Ovary (tissue), 3 donors: ENCODE results near the gene SYK.

ENCODE experiments used
- POLR2A ChIP-seq: fragments of 450-650 bp; IDR thresholded peaks from one replicate; pipeline ENCODE4 v1.6.1; 2017; ENCODE audit warnings: antibody characterized with exemption, mild to moderate bottlenecking, moderate library complexity
- TF ChIP-seq, protein P1 (sequence below), 3 donors: fragments of 450-650 bp in 2 of 3; fragments of 200-600 bp in 1 of 3; IDR thresholded peaks; one replicate each; pipeline versions ENCODE4 v1.5.1 to v1.8.0; 2016 to 2022; ENCODE audit warnings: antibody characterized with exemption in 3 of 3, mild to moderate bottlenecking in 1 of 3
- donor health status: DM: no; HTN: no; CAD: no.

DNA sequence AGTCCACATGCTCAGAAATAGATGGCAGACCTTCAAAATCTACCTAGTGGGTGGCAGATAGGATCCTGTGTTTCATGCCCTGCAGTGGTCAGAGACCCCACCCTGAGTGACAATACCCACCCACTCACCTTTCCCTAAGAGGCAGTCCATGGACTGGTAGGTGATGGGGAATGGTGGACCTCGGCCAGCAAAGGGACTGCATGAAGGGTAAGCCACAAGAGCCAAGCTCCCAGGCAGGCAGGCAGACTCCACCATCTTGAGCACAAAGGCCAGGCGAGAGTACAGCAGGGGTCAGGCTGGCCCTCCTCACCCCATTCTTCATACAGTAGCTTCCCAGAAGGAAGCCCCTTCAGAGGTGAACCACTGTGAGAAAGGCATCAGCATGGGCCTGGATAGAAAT, 78.4 kb downstream of the SYK start:
- TF ChIP-seq, protein P1, sequence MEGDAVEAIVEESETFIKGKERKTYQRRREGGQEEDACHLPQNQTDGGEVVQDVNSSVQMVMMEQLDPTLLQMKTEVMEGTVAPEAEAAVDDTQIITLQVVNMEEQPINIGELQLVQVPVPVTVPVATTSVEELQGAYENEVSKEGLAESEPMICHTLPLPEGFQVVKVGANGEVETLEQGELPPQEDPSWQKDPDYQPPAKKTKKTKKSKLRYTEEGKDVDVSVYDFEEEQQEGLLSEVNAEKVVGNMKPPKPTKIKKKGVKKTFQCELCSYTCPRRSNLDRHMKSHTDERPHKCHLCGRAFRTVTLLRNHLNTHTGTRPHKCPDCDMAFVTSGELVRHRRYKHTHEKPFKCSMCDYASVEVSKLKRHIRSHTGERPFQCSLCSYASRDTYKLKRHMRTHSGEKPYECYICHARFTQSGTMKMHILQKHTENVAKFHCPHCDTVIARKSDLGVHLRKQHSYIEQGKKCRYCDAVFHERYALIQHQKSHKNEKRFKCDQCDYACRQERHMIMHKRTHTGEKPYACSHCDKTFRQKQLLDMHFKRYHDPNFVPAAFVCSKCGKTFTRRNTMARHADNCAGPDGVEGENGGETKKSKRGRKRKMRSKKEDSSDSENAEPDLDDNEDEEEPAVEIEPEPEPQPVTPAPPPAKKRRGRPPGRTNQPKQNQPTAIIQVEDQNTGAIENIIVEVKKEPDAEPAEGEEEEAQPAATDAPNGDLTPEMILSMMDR (IDR thresholded peaks at IDR 0.05): no peak
- no peak for TF ChIP-seq POLR2A
